ENCODE results near the gene TRIM46.
A peak's percentile ranks its signal among the peaks of the same experiment; 100 is the strongest.
"Not testable (repeated sequence)": the region's sequence is repeated elsewhere in the genome, so short reads cannot be mapped to it uniquely, and the experiment has no call there.

TRIM46 gene

GRCh38 chr1:155189926-155190325 is 16.3 kb downstream of the TRIM46 start:
- not testable (repeated sequence) for DNase-seq

GRCh38 chr1:155191904-155192303 is 18.3 kb downstream of the TRIM46 start:
- no peak for DNase-seq

DNA sequence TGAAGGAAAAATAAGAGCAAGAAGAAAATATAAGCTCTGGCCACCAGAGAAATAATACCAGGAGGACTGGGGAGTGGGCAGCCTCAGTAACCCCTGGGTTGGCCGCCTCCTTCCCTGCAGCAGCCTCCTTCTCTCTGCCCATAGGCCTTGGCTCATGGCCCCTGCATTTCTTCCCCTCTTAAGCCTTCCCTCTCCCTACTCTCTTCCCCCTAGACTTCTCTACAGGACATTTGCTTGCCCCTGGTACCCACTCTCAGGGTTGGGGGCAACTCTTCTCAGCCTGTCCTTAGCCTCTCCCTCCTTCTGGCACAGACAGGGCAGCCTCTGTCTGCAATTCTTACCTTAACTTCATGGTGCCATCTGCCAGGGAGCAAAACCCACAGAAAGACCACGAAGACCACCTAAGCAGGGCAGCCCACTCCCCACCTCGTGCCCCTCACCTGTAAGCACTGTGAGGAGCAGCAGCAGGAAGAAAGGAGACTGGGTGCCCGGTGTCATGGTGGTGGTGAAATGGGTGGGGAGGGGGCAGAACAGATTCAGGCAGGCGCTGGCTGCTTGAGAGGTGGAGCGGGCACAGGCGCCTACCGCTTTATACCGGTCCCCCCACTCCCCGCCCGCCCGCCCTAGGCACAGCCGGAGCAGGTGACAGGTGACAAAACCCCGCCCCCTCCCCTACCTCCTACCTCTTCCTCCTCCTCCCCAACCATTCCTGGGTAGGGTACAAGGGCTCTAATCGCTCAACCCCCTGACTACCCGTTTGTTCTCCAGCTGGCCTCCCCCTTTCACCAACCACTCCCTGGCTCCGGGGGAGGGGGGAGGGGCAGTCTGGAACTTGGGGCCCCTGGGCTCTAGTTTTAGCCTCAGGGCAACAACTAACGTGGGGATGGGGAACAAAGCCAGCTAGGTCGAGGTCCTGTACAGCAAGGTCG is 19.0 kb downstream of the TRIM46 start:
- DNase-seq: peak; percentile 71

DNA sequence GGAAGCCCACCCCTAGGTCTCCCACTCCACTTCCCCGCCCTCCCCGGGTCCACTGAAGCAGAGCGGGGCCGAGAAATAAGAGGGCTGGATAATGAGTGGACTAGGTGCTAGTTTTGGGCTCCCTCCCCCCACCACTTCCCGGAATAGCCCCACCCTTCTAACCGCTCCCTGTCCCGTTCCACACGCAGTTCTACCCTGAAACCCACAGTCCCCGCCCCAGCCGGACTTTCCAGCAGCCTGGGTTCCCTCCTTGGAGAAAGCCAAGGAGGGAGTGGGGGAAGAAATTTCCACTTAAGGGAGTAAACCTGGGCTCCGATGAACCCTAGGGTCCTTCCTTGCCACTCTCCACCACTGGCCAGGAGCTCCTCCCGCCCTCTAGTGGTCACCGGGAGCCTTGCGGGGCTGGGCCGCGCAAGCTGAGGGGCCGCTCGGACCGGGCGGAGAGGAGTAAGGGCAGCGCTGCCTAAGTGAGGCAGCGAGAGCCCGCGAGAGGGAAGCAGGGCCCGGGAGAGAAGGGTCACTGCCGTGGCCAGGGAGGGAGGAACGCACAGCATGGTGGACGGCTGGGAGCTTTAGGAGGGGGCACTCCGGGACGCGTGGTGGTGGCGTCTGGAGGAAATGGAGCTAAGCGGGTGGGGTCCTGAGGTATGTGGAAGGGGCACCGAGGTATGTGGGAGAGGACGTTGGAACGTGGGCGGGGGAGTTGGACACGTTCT is 19.8 kb downstream of the TRIM46 start:
- DNase-seq: peak; percentile 80

- not testable (repeated sequence) for DNase-seq
These were observed 20.3 kb downstream of the TRIM46 start for GRCh38 chr1:155193991-155194240.

DNA sequence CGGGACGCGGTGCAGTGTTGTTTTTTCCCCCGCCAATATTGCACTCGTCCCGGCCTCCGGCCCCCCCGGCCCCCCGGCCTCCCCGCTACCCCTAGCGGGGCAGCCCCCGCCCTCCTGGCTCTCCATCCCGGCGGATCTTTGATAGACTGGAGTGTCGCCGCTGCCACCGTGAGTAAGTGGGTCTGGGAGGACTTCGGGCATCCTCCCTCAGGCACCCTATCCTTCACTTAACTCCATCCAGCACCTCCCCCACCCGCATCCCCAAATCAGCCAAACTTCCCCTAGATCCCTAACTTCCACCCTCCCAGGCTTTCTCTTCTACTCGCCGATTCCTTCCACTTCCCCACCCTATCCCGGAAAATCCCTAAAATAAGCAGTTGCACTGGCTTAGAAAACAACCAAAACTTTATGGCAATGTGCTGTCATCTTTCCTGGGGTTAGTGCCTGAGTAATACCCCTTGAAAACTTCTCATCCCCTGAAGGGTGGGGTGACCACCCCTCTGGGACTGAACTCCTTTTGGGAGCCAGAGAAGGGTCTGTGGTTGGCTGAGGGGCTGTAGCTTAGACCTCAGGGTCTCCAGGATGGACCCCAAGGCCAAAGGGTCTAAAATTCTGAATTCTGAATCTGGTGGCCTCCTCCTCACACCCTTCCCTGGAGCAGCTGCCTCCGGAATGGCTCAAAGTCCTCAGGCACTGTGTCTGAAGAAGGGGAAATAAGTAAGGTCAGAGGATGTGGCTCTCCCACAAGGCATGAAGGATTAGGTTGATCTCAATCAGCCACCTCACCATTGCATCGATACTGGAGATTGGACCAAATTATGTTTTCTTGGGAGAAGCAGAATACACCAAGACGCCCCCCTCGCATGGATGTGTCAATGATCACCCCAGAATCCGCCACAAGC is 21.8 kb downstream of the TRIM46 start:
- no peak for DNase-seq

- DNase-seq: no peak
These were observed 22.6 kb downstream of the TRIM46 start for GRCh38 chr1:155196103-155196892.

DNA sequence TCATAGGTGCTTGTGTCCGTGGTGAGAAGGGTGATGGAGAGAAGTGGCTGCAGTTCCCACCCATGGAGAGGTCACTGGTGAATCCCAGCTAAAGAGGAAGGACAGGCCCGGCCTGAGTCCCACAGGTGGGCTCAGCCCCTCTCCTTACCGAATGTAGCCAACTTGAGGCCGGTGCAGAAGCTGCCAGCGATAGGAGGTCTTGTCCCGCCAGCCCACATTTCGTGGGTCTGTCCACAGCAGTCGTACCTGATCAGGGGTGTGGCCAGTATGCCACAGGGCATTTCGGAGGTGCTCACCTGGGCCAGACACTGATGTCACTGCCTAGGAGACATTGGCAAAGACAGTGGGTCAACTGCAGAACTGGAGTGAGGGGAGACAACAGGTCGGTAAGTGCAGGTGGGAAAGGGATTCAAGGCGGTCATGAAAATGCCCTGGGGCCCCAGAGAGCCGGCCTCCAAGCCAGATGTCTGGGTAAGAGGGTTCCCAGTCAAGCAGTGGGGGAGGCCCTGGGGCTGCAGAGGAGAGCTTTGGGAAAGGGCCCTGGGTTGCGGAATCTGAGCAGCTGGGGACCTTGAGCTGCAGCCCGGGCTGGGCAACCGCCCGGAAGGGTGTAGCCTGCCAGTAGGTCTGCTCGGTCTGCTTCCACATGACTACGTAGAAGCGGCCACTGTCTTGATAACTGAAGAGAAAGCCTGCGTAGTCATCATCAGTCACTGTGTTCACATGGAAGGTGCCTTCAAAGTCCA is 23.4 kb downstream of the TRIM46 start:
- DNase-seq: no peak

DNA sequence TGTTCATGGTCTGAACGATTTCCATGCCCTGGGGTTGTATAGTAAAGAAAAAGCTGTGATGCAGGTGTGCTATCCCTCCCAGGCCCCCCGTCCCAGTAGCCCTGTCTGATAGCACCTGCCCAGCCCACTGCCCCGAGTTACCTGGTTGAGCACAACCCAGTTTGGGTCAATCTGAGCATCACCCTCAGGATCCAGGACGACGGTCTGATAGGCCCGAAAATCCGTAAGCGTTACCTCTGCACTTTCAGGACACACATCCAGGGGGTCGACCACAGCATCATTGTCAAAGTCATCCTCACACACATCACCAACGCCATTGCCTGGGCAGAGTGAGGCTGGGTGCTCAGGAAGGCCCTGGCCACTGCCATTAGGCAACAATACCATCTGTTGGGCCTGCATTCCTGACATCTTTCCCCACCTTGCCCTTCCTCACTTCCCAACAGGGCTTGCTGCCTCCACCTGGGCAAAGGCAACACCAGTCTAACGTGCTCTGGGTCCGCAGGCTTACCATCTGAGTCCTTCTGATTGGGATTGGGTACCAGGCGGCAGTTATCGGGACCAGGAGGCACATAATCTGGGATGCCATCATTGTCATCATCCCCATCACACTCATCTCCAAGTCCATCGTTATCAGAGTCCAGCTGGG is 24.4 kb downstream of the TRIM46 start:
- DNase-seq: no peak

- DNase-seq: no peak
These were observed 24.9 kb downstream of the TRIM46 start for GRCh38 chr1:155198547-155198906.

DNA sequence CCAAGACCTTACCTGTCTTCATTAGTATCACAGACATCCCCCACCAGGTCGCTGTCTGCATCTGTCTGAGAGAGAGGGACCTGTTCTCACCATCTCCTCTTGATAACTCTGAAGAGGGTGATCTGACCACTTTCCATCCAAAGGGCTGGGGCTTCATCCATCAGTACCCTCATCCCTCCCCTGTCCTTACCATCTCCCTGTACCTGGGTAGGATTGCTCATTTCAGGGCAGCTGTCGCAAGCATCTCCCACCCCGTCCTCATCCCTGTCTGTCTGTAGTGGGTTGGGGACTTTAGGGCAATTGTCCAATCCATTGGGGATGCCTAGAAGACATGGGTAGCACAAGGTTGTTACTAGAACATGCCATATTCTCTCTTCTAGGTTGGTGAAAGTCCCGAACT is 26.1 kb downstream of the TRIM46 start:
- DNase-seq: no peak

DNA sequence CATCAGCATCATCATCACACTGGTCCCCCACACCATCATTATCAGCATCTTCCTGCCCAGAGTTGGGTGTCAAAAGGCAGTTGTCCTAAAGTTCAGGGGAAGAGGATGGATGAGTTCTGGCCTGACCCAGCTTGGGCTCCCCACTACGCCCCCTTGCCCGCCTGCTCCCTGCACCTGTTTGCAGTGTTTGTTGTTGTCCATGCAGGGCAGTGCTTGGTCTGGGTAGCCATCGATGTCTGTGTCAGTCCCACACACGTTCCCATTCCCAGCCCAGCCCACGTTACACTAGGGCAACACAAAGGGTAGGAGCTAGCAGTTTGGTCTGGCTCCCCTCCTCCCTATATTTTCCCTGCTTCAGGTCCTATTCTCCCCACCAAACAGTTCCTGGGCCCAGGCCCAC is 27.3 kb downstream of the TRIM46 start:
- no peak for DNase-seq

- DNase-seq: no peak
These were observed 28.5 kb downstream of the TRIM46 start for GRCh38 chr1:155202198-155202597.

- DNase-seq: no peak
These were observed 29.3 kb downstream of the TRIM46 start for GRCh38 chr1:155202731-155203515.

DNA sequence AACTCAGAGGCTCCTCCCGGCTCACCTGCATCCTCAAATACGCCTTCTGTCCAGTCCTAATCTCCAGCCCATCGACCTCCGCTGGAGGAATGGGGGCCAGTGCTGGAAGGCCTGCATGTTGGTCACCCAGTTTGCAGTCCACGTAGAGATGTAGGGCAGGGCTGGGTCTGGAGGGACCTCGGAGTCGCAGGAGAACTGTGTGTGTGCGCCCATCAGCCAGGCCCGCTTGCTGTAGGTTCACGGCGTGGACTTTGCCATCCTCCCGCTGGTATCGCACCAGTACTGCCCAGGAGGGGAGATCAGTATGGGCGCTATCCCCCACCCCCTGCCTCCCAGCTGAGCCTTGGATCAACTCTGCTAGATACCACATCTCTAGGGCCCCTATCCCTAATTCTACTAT is 31.4 kb downstream of the TRIM46 start:
- DNase-seq: no peak

GRCh38 chr1:155205969-155206593 is 32.4 kb downstream of the TRIM46 start:
- no peak for DNase-seq

GRCh38 chr1:155206891-155207805 is 33.5 kb downstream of the TRIM46 start:
- peak; percentile 74 for DNase-seq

DNA sequence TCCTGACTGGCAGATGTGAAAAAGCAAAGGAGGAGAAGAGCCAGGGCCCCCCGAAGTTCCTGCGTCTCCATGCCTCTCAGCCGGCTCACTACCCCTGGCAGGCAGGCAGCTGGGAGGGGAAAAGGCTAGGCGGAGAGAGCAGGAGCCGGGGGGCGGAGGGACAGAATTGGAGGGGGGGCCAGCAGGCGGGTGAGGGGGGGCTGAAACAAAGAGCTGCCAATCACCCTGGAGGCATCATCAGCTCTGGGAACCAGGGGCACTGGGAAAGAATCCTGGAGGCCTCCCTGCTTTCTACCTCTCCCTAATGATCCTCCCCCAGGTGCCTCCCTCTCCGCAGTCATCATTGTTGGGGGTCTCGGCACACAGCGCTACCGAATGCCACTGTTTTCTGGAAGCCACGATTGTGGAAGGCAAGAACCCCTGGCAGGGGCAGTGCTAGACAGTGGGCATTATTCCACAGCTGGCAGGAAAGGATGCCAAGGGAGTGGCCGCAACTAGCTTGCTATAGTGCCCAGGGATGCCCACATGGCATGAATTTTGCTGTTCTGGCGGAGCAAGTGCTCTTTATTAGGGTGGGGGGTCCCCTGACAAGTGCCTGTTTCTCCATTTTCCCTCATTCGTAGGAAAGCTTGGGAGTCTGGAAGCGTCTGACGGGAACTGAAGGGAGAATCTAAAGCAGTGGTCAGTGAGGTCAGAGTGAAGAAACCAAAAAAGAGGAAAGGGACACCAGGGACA is 34.3 kb downstream of the TRIM46 start, which contains the start of gene THBS3:
Gene THBS3 (minus strand): TSS at position 92 of the 735 bp plus-strand sequence. CDS start 21 bp downstream, at position 71.
- DNase-seq: no peak

All from NCI-H187 treated with DMSO at 0.1 percent for 48 hours (cell line).